Hematopoietic multipotent progenitor cell treated with erythropoietin and hydrocortisone succinate and interleukin-3 and kit ligand, for 15 days (in vitro differentiated cells): ENCODE results near the gene EXOSC9.

Source experiments
- DNase-seq: peaks from one replicate; pipeline ENCODE4 v3.0.0-alpha.2; 2015; ENCODE audit warnings: low spot score

Gene EXOSC9

DNA sequence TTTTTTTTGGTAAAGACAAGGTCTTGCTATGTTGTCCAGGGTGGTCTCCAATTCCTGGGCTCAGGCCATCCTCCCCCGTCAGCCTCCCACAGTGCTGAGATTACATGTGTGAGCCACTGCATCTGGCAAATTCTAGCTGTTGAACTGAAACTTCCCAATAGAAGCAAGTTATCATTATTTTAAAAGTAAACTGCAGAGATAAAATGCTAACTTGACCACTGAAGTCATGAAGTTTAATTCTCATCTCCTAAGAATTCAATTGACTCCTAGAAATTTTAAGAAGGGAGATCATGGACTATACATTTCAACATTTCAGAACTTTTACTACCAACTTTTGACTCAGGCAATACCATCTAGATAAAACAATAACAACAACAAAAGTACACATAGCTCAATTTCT lies 11.7 kb upstream of the EXOSC9 start:
- no peak for DNase-seq

DNA sequence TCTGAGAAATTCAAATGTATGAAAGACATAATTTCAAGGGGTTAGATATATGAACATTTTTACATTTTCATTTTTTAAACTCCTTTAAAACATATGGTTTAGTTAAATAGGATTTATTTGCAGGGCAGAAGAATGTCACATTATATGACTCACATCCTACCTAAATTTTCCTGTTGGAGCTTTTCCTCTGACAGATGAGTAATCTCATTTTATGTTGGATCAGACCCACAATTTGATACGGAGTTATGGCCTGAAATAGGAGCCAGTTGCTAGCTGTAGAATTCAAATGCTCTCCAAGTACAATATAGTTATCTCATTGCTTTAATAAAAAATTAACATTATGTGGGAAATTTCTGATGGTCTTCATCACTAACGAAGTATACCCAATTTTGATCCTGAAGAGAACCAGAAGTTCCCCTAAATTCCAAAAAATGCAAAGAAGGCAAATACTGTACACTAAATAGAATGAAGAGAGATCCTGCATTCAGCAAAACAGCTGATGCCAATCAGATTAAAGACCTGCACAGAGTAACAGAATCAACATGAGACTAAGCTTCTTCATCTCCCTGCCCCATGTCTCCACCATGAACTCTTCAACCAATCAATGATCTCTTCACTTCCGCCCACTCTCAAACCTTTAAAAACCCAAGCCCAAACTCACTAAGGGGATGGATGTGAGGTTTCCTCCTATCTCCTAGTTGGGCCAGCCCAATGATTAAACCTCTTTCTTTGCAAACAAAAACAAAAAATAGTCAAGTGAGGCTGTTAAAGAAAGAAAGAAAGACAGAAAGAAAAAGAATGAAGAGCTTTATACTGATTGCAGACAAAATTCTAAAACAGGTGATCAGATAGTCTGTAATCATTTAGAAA lies 10.9 kb upstream of the EXOSC9 start:
- DNase-seq = peak; percentile 33

DNA sequence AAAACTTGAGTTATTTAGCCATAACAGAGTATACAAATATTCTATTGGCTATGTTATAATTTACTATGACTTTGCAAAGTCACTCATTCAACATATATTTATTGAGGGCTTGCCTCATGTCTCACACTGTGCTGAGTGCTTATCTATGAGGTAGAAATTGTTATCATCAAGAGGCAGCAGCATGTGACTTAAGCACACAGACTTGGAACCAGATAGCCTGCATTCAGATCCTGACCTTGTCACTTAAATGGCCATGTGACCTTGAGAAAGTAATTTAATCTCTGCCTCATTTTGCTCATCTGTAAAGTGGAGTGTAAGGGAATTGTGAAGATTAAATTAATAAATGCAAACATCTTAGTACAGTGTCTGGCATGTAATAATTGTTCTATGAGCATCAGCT lies 10.1 kb upstream of the EXOSC9 start:
- DNase-seq = peak; percentile 76

DNA sequence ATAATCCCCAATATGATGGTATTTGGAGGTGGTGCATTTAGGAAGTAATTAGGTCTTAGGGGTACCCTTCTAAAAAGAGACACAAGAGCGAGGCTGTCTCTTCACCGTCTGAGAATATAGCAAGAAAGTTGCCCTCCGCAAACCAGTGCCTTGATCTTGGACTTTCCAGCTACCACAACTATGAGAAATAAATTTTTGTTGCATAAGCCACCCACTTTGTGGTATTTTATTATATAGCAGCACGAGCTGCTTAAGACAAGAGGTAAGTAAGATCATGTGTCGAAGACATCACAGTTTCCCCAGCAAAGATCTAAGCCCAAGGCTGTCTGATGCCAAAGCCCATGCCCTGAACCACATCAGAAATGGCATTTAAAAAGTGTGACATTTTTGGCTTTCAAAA lies 9.6 kb upstream of the EXOSC9 start:
- DNase-seq = no peak

DNA sequence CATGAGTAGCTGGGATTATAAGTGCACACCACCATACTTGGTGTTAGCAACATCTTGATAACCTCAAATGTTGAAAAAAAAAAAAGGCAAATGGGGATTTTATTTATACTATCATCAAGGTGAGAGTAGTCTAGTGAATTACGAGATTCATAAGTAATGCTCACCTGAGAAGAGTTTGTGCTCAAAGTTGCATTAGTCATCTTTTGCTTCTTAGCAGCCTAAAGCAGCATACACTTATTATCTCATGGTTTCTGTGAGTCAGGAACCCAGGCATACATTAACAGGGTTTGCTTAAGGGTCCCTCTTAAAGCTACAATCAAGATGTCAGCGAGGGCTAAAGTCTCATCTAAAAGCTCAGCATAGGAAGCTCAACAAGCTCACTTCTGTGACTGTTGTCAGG lies 8.2 kb upstream of the EXOSC9 start:
- peak; percentile 20 for DNase-seq

DNA sequence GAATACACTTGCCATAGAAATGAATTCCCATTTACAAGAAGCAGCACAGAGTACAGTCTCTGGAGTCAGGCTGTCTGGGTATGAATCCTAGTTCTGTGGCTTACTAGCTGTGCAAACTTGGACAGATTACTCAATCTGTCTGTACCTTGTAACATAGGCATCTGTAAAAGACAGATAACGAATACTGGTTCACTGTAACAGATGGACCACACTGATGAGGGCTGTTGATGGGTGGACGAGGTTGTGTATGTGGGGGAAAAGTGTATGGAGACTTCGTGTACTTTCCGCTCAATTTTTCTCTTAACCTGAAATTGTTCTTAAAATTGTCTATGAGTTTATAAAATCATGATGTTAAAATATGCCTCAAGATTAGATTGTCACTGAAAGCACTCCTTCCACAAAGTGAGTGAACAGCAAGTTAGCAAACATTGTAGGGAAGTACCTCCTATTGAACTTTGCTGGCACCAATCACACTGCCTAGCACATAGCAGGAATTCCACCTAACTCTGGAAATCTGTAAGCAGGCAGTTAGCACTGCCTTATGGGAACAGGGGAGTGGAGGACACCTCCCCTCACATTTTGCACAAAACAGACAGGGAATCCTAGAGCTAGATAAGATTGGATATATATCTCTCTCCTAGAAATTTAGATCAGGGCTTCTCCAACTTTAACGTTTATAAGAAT lies 6.5 kb upstream of the EXOSC9 start:
- peak; percentile 82 for DNase-seq

DNA sequence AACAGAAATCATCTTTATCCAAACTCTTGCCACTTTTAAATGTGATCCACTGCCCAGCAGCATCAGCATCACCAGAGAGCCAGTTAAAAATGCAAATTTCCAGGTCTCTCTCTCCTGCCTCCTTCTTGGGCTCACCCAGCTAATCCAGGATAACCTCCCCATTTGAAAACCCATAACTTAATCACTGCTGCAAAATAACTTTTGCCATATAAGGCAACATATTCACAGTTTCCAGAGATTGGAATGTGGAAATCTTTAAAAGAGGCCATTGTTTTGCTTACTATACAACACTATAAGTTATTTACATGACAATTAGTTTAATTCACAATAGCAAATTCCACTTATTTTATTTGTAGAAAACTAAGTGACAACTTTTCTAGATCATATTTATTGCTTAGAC lies 4.8 kb upstream of the EXOSC9 start:
- DNase-seq = no peak

DNA sequence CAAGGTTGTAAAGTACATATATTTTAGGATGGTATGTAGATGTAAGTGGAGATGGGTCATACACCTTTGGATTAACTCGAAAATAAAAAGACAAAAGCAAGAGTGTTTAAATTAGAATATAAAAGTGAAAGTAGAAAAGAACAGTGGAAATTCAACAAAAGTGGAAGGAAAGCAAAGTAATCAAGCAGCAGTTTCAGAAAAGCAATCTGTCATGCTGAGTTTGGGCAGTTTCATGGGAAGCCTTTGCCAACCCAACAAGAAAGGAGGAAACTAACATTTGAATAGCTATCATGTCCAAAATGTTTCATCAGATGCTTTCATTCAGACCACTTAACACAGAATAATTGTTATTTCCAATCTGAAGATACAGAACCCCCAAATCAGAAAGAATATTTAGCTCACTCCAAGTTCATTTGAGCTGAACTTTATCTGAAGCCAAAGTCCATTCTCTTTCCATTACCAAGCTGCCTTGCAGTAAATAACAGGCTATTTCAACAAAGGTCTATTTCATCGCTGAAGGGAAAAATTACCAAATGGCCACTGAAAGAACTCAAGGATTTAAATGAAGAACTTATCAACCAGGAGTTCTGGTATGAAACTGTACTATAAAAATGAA lies 1.8 kb upstream of the EXOSC9 start:
- DNase-seq = no peak

DNA sequence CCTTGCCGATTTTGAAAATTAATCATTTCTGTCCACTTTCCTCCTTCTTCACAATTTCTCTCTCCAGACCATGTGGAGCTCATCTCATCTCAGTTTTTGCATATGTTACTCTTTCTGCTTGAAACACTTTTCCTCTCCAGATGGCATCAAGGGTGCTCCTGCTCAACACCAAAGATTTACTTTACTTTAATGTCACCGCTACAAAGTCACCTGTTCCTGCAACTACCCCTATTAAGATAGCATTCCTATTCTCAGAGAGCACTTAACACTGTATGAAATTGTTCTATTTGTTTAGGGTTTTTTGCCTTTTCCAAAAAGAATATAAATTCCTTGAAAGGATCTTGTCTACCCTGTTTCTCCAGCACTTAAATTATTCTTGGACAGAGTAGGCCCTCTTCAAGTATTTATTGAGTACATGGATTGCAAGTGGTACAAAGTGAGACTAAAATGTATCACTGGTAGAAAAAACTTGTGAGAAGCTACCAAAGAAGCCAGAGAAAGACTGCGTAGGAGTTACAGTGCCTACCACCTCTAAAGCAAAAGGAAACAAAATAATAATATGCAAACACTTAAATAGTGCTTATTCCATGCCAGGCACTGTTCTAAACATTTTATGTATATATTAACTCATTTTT lies 1.1 kb upstream of the EXOSC9 start:
- no peak for DNase-seq

DNA sequence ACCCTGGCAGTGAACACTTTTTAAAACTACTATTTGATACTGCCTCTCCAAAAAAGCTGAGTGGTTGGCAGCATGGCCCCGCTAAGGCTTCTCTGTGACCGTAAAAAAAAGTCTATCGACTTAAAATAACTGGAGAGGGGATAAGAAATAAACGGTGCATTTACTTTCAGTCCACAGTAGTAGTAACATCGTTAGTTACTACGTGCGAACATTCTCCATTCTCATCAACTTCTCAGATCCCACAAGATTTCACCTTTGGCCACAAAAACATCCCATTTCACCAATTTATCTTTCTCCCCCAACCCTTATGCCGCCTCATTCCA lies 524 bp upstream of the EXOSC9 start:
- DNase-seq = no peak

DNA sequence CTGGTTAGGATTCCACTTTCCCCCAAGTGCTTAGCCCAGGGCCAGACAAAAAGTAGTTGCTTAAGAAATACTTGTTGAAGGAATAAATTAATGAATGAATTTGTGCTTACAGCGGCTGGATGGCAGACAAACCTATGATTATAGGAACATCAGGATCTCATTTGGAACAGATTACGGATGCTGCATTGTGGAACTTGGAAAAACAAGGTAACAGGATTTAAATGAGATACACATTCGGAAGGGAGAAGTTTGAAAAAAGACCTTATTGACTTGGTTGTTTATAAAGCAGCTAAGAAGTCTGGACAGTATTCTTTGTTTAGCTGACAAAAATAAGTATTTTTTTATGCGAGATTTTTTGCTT lies 572 bp downstream of the EXOSC9 start:
- no peak for DNase-seq

DNA sequence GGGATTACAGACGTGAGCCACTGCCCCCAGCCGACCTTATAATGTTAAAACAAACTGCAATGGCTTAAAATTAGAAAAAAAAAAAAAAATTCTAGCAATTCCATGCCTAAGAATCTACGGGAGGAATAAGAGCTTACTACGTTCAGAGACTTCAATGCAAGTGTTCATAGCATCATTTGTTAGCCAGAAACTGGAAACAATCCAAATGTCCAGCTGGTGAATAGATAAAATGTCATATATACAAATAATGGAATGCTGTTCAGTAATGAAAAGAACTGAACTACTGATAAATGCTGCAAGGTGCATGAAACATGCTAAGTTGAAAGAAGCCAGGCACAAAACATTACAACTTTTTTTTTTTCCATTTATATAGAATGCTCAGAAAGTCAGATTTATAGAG lies 5.3 kb downstream of the EXOSC9 start:
- DNase-seq = no peak

DNA sequence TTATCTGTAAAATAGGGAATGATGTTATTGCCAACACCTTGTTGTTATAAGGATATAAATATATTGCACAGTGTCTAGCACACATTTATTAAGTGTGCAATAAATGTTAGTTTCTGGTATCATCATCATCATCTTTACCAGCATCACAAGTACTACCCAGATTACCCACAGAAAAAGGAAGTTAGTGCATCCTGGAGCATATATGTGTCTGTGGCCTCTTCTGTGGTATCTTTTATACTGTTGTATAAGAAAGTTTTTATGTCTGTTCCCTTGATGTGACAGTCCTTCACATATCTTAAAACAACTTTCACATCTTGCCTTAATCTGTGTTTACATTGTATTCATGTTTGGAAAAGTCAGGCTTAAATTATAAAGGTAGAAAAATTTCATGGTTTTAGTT lies 10.0 kb downstream of the EXOSC9 start:
- DNase-seq = no peak

DNA sequence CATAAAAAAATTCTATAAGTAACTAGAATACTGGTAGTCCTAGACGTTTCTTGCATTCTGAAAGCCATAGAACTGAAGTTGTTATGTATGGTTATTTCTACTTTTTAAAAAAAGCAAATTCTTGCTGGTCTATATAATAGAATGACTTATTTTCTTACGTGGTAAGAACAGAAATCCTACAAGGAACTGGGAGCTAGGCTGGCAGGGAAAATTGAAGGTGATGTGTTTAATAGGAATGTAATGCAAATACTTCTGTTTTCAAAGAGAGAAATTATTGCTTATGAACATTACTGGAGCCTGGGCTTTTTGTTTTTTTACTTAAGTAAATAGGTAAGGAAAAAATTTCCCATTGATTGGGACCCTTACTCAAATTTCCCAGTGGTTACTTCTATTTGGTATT lies 13.6 kb downstream of the EXOSC9 start:
- DNase-seq = no peak

DNA sequence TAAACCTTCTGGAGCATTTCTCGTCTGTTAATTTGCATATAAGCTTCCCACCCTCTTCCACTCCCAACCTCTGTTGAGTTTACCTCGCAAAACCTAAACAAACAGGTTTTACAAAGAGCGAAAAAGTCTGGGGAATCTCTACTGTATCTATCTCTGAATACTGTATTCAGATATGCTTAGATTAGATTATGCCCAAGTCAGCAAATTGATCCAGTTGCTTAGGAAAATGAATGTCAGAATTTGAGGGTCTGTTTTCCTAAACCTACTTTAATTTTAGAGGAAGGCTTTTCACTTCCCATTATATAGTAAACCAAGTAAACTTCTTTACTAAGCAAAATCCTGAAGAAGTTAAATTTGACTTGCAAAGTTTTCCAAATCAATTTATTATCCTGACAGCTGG lies 15.9 kb downstream of the EXOSC9 start:
- DNase-seq = no peak

DNA sequence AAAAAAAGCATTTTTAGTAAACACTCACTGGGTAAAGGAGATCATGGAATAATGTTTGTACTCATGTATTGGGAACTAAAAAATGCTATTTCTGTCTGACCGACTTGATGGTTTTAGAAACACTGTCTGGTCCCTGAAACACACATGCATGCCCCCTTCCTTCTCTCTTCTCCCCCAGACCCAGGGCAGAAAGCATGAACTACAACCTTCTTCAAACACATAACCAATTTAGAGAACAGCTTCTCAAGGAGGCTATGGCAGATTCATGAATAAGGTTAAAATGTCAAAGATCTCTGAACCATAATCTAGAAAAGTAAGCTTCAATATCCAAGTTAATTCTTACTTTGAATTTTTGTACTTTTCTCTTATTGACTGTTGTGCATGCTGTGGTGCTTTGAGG lies 16.6 kb downstream of the EXOSC9 start:
- no peak for DNase-seq

DNA sequence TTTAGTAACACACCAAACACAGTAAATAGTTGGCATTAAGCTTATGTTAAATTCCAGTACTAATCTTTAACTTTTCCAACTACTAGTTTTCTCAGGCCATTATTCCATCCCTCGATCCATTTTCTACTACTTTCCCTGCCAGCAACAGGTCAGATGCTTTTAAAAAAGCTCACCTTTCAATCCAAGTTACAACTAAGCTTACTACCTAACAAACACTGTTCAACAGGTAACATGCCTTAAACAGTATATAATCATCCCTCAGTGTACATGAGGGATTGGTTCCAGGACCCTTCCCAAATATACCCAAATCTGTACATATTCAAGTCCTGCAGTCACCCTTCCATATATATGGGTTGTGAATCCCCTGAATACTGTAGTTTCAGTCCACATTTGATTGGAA lies 17.1 kb downstream of the EXOSC9 start:
- no peak for DNase-seq

DNA sequence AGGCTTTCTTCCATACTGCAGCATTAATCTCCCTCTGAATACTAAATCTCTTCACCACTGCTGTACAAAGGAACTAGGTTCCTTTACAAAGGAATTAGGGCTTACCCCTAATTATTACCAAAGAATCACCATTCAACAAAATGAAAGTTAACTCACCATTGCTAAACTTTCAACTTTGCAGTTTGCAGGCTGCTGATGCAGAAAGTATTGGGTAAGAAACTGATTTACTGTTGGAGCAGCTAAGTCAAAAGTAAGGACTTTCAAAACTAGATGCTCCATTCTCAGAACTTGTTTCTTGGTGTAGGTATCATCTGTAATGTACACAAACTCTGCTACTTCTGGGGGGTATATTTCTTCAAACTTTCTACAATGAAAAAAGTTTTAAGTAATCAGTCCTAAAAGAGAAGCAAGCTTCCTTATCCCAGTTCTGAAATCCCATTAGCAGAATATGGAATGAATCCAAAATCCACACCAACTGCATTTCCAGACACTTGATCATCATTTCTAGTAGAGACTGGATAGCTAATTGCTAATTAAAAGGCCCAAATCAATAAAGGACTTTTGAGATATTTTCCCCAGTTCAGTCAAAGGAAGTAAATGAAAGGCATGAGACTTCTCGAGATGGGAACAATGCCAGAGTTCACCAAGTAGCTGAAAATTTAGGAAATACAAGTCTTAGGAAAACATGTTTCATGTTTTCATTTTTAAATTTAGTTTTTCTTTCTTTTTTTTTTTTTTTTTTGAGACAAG lies 18.3 kb downstream of the EXOSC9 start:
- no peak for DNase-seq

DNA sequence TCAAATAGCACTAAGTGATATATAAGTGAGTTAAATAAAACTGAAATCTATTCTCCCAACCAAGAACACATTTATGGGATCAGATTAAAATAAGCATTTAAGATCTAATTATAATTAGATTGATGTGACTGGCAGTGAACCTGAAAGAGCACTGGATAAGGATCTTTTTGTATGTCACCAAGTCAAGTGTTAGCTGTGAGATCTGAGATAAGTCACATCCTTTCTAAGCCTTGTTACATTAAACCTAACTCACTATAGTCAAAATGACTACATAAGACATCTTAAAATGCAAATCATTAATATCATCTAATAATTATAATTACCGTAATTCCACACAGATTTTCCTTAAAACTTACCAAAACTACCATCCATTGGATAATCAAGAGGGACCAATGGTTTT lies 20.9 kb downstream of the EXOSC9 start:
- DNase-seq = no peak

DNA sequence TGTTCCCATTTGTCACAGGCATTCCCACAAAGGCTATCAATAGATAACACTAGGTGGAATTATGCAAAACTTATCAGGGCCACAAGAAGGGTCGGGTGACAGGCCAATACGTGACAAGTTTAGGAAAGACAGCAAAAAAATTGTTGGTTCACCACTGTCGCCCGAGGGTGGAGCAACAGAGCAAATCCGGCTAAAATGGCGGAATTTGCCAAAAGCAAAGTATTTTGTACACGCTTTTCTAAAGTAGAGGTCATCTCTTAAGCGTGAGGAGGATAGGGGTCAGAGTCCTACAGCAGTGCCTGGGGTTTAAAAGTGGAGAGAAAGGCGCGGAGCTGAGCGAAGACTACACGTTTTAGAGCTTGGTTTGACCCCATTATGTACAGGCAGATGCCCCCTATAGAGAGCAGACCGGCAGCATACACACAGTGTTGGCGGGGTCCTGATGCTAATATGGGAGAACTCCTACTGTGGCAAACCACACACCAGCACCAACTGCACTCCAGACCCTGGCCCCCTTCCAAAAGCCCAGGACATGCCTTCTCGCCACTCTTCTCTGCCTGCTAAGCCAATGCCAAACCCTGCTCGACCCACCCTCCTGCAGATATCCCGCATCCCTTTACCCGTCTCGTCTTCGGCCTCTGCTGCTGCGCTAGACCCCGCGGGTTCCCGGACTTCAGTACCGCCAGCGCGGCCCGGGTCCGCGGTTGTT lies 21.8 kb downstream of the EXOSC9 start:
- DNase-seq = peak; percentile 76

DNA sequence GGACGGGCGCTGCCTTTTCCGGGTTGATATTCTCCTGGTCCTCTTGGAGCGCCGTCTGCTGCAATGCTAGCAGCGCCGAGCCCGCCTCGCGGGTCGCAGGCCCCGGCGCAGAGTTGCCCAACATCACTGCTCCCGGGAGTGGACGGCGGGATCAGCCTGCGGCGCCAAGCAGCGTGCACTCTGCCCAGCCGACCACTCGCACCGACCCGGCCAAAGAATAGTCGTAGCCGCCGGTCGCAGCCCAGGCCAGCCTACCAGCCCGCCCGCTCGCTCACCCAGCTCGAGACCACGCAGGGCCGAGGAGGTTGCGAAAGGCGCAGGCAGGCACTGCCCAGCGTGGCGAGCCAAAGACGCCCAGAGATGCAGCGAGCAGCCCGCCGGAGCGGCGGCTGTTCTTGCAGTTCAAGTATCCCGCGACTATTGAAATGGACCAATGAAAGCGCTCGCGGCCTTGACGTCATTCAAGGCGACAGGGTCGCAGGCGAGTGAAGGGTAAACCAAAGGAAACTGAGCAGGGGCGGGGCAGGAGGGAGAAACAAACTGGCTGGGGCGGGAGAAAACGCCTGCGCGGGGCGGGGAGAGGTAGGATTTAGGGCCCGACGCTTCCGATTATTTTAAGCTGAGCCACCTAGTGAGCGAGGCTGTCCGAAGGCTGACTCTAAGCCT lies 22.5 kb downstream of the EXOSC9 start, which contains the start of gene CCNA2:
TSS of gene CCNA2 (minus strand) at position 379 of the 666 bp plus-strand sequence. CDS start at position 124, 255 bp downstream.
- peak; percentile 97 for DNase-seq
